Activated B cell treated with CpG ODN at 0.5 μM for 24 hours (primary cell): ENCODE measurements around the gene PURA. TPM values are rescaled to one million over a fixed set of nuclear protein-coding genes. Genes with fewer than 3 reads are reported as not detected.

Source experiments
- ATAC-seq: fragments of 200-7000 bp; cut with Tn5 transposase; one replicate; pipeline ENCODE4 v1.10.0; 2021; ENCODE audit warnings: low read depth, mild to moderate bottlenecking, moderate library complexity
- CTCF ChIA-PET: fragments of 350-600 bp; sonication (Branson Sonifier 250); formaldehyde crosslinking; loops from one replicate; lab custom pipeline; 2021; ENCODE audit warnings: antibody characterized with exemption; lab: Charles Lee
- POLR2A ChIA-PET: fragments of 350-600 bp; sonication (Branson Sonifier 250); formaldehyde crosslinking; loops from one replicate; lab custom pipeline; 2021; ENCODE audit warnings: antibody characterized with exemption; lab: Charles Lee
- DNase-seq: peaks from one replicate; pipeline ENCODE4 v3.0.0; 2022
- H3K27ac Mint-ChIP-seq: one replicate; pipeline ENCODE4 v1.8.0; 2020; ENCODE audit warnings: mixed read lengths
- H3K27me3 Mint-ChIP-seq: one replicate; pipeline ENCODE4 v1.8.0; 2021; ENCODE audit warnings: mixed read lengths
- H3K36me3 Mint-ChIP-seq: one replicate; pipeline ENCODE4 v1.8.0; 2021; ENCODE audit warnings: low read depth, mixed read lengths
- H3K4me1 Mint-ChIP-seq: one replicate; pipeline ENCODE4 v1.8.0; 2021; ENCODE audit warnings: mixed read lengths
- H3K4me3 Mint-ChIP-seq: one replicate; pipeline ENCODE4 v1.8.0; 2020; ENCODE audit warnings: mild to moderate bottlenecking, mixed read lengths
- H3K9me3 Mint-ChIP-seq: one replicate; pipeline ENCODE4 v1.8.0; 2020; ENCODE audit warnings: mixed read lengths
- intact Hi-C: fragments of 100-400 bp; cut with micrococcal nuclease; formaldehyde crosslinking; loops from one replicate; pipeline ENCODE4 v1.15.1; 2024
- total RNA-seq: library from RNA; stranded (reverse); gene quantifications from 2 replicates; pipeline ENCODE4 v1.2.3, GENCODE V29; 2022
- TF ChIP-seq, protein P1 (sequence below): fragments of 200-600 bp; IDR thresholded peaks from one replicate; pipeline ENCODE4 v1.8.0; 2022; ENCODE audit warnings: antibody characterized with exemption, mild to moderate bottlenecking

Gene PURA
- total RNA-seq, 1 donor from 2014 or later: 14.9 TPM

DNA sequence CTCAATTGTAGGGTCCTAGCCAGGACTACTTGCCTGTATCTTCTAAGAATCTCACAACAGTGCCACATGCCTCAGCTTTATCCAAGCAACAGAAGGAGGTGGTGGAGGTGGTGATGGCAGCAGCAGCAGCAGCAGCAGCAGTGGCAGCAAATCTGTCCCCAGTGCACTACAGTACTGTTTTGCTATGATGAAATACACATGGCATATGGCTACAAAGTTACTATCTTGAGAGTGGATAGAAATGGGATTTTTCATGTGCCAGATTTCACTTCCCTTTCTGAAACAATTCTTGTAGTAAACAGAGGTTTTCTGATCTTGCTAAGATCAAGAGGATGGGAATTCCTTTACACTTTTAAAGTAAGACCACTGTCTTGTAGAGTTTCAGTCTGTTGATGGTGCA lies 53.0 kb downstream of the PURA start:
- POLR2A ChIA-PET: interaction anchor here (0.6 kb wide), 1 partner anchor 374 kb away, joined by 6 read pairs; no protein-coding TSS in a partner anchor
- H3K4me1 Mint-ChIP-seq: no peaks in the 10 kb centered on the region
- TF ChIP-seq, protein P1, sequence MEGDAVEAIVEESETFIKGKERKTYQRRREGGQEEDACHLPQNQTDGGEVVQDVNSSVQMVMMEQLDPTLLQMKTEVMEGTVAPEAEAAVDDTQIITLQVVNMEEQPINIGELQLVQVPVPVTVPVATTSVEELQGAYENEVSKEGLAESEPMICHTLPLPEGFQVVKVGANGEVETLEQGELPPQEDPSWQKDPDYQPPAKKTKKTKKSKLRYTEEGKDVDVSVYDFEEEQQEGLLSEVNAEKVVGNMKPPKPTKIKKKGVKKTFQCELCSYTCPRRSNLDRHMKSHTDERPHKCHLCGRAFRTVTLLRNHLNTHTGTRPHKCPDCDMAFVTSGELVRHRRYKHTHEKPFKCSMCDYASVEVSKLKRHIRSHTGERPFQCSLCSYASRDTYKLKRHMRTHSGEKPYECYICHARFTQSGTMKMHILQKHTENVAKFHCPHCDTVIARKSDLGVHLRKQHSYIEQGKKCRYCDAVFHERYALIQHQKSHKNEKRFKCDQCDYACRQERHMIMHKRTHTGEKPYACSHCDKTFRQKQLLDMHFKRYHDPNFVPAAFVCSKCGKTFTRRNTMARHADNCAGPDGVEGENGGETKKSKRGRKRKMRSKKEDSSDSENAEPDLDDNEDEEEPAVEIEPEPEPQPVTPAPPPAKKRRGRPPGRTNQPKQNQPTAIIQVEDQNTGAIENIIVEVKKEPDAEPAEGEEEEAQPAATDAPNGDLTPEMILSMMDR: no peak
- no peak overlapping the region for H3K27ac Mint-ChIP-seq
- no peaks in the 10 kb centered on the region for H3K9me3 Mint-ChIP-seq
- H3K27me3 Mint-ChIP-seq: no peaks in the 10 kb centered on the region
- H3K36me3 Mint-ChIP-seq: no peaks in the 10 kb centered on the region
- H3K4me3 Mint-ChIP-seq: no peak overlapping the region
- no peak for ATAC-seq
- intact Hi-C loops: no loop called here
- CTCF ChIA-PET: no interaction called here
- DNase-seq: no peak

DNA sequence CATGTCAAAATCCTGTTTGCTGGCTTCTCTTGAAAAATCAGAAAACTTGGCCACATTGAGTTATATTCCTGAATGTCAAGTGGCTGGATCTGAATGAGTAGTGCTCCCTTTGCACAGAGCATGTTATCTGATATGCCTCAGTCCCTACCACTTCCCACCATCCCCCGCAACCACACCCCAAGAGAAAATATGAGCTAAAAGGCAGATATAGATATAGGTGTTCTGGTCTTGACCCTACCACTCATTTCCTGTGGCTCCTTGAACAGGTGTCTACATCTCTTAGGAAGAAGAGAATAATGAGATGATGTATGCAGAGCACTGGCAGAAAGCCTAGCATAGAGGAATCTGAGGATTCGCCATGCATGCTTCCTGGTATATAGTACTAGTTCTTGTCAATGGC lies 54.5 kb downstream of the PURA start:
- Mint-ChIP-seq H3K27ac (no peak overlapping the region), H3K27me3 (no peaks in the 10 kb centered on the region), H3K4me1 (no peaks in the 10 kb centered on the region), H3K36me3 (no peaks in the 10 kb centered on the region), H3K9me3 (no peaks in the 10 kb centered on the region), H3K4me3 (no peak overlapping the region)
- TF ChIP-seq, protein P1: no peak
- ChIA-PET CTCF (interaction anchor here (2.1 kb wide), 1 partner anchor 22 kb away, joined by 7 read pairs; no protein-coding TSS in a partner anchor), POLR2A (no interaction called here)
- ATAC-seq (no peak), DNase-seq (no peak)
- intact Hi-C loops: no loop called here

DNA sequence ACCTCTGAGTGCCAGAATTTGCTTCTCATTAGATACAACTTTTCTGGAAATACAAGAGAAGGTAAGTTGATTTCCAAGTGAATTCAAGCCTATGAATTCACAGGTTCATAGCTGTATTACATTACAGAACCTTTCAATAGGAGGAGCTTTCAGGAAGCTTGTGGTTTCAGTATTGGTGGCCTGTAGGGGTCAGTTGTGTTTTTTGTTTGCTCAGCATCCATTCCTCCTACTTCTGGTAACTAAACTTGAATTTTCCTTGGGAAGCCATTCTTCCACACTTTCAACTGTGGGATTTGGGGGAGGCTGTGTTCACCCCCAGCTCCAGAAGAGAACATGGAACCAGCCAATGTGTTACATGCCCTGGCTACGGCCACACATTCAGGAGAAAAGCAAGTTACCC lies 55.5 kb downstream of the PURA start:
- TF ChIP-seq, protein P1: no peak
- DNase-seq (no peak), ATAC-seq (no peak)
- intact Hi-C loops: no loop called here
- ChIA-PET CTCF (interaction anchor here (2.1 kb wide), 1 partner anchor 23 kb away, joined by 7 read pairs; no protein-coding TSS in a partner anchor), POLR2A (no interaction called here)
- no peaks in the 10 kb centered on the region for H3K27me3 Mint-ChIP-seq
- peaks cover 4% of the 10 kb centered on the region for H3K4me1 Mint-ChIP-seq
- H3K36me3 Mint-ChIP-seq: no peaks in the 10 kb centered on the region
- no peaks in the 10 kb centered on the region for H3K9me3 Mint-ChIP-seq
- H3K4me3 Mint-ChIP-seq: no peak overlapping the region
- no peak overlapping the region for H3K27ac Mint-ChIP-seq

DNA sequence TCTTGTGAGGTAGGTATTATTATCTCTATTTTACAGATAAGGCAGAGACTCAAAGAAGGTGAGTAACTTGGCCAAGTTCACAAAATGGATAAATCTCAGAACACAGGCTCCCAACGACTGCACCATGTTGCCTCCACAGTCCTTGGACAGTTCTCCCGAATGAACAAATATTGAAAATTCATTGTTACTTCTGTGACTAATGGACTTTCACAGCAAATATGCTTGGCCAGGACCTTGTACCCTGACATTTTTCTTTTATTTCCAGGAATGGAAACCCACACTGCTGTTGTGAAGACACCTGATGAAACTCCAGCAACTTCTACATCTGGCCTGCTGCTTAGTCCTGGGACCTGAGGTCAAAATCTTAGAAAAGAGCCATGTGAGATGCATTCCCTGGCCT lies 58.6 kb downstream of the PURA start:
- intact Hi-C loops: loop anchor here (10.0 kb wide), 5 partner anchors 472 to 1598 kb away; partner anchors contain the start of genes CTNNA1, DNAJC18, HSPA9 and IK
- H3K27ac Mint-ChIP-seq: no peak overlapping the region
- no peak for ATAC-seq
- H3K27me3 Mint-ChIP-seq: no peaks in the 10 kb centered on the region
- H3K4me1 Mint-ChIP-seq: peaks cover 15% of the 10 kb centered on the region
- no peak overlapping the region for H3K4me3 Mint-ChIP-seq
- TF ChIP-seq, protein P1: no peak
- H3K9me3 Mint-ChIP-seq: no peaks in the 10 kb centered on the region
- DNase-seq: no peak
- CTCF ChIA-PET: no interaction called here
- H3K36me3 Mint-ChIP-seq: peaks cover 5% of the 10 kb centered on the region
- POLR2A ChIA-PET: no interaction called here

DNA sequence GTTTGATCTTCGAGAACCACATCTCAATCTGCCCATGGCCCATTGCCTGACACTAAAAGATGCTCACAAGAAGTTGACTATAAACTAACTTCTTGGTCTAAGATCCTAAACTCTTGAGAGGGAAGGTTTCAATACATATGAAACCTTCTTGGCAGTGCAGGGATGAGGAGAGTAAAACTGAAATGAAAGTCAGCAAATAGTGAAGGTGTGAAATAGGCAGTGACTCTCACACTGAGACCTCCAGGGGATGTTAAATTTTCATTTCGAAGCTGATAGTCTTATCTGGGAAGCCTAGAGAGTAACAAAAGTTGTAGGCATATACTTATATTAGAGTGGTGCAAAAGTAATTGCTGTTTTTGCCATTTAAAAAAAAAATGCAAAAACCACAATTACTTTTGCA lies 60.1 kb downstream of the PURA start:
- CTCF ChIA-PET: interaction anchor here (0.9 to 1.5 kb wide), 2 partner anchors 28 to 30 kb away, joined by 4 read pairs; no protein-coding TSS in a partner anchor
- Mint-ChIP-seq H3K4me1 (peaks cover 15% of the 10 kb centered on the region), H3K36me3 (peaks cover 5% of the 10 kb centered on the region), H3K27me3 (no peaks in the 10 kb centered on the region), H3K27ac (peak overlapping the region; percentile 38), H3K4me3 (peak overlapping the region; percentile 93), H3K9me3 (no peaks in the 10 kb centered on the region)
- intact Hi-C loops: loop anchor here (2.0 to 10.0 kb wide), 6 partner anchors 67 to 1599 kb away; partner anchors contain the start of genes CTNNA1, DNAJC18, HSPA9 and IK
- POLR2A ChIA-PET: interaction anchor here (0.6 to 2.4 kb wide), 3 partner anchors 66 to 1630 kb away, joined by 3 to 15 read pairs (median 5); no protein-coding TSS in a partner anchor
- DNase-seq (no peak), ATAC-seq (no peak)
- TF ChIP-seq, protein P1: no peak
